Measurements from ENCODE around the gene CDK5R1.

The CDK5R1 gene

GRCh38 chr17:32482568-32483320 is 4.0 kb upstream of the CDK5R1 start:
- no peaks in the 10 kb centered on the region for H3K9me3 ChIP-seq
- in situ Hi-C loops (cut with MboI; ENCODE audit: low sequenced_read_pairs) = loop anchor here (10.0 kb wide), 1 partner anchor 272 kb away; no protein-coding TSS in a partner anchor
- peaks cover 47% of the 10 kb centered on the region for H3K36me3 ChIP-seq (replicated peaks)
- H3K4me1 ChIP-seq = peaks cover 6% of the 10 kb centered on the region
- no peaks in the 10 kb centered on the region for H3K27me3 ChIP-seq (ENCODE audit: low read depth)
- H3K4me3 ChIP-seq = no peak overlapping the region
- no peak for DNase-seq (ENCODE audit: low spot score in 2 of 2)

DNA sequence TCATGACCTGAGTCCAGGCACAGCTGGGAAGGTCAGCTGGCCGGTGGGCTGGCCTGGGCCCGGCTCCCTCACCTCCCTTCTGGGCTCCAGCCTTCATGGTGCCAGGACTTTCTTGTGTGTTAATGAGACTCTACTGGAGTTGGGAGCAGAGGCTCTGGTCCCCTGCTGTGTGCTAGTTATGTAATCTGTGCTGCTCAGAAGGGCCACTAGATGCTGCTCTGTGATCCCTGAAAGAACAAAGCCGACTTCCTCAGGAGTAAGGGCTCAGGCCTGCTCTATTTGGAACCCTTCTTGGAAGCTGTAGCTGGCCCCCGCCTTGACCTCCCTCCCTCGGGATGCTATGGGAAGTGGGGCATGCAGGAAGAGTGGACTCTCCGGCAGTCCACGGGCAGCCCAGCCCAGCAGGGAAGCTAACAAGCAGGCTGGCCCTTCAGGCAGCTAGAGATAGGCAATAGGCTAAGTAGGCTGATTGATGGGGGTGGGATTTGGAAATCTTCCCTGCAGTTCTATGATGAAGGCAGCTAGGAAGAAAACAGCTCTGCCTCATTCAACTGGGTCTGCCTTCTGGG is 3.3 kb upstream of the CDK5R1 start:
- in situ Hi-C loops (cut with MboI; ENCODE audit: low sequenced_read_pairs) = loop anchor here (10.0 kb wide), 1 partner anchor 271 kb away; no protein-coding TSS in a partner anchor
- Histone ChIP-seq H3K9me3 (no peaks in the 10 kb centered on the region), H3K4me1 (peaks cover 8% of the 10 kb centered on the region), H3K36me3 (replicated peaks) (peaks cover 44% of the 10 kb centered on the region), H3K27me3 (ENCODE audit: low read depth) (no peaks in the 10 kb centered on the region), H3K4me3 (no peak overlapping the region)
- peak; percentile 26 to 53 for DNase-seq (ENCODE audit: low spot score in 2 of 2)

DNA sequence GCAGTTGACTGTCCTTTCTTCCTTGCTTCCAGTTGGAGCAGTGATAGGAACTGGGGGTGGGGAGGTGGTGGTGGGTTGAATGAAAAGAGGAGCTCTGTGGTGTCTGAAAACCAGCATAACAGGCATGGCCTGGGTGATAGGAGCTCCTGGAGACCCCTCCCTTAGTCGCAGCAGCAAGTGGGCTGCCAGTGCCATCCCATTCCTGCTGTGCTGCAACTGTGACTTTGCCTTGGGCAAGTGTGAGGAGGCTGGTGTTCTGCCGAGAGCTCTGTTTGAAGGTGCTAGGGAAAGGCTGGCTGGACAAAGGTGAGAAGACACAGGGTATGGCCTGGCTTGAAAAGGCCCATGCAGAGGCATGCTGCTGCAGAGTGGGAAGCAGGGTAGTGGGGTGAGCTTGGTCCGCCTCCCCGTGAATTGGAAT is 2.7 kb upstream of the CDK5R1 start:
- H3K36me3 ChIP-seq (replicated peaks) = peaks cover 44% of the 10 kb centered on the region
- H3K27me3 ChIP-seq (ENCODE audit: low read depth) = no peaks in the 10 kb centered on the region
- no peak overlapping the region for H3K4me3 ChIP-seq
- H3K9me3 ChIP-seq = no peaks in the 10 kb centered on the region
- in situ Hi-C loops (cut with MboI; ENCODE audit: low sequenced_read_pairs) = loop anchor here (10.0 kb wide), 1 partner anchor 271 kb away; no protein-coding TSS in a partner anchor
- DNase-seq (ENCODE audit: low spot score in 2 of 2) = no peak
- peaks cover 8% of the 10 kb centered on the region for H3K4me1 ChIP-seq

GRCh38 chr17:32484628-32485027 is 2.2 kb upstream of the CDK5R1 start:
- Histone ChIP-seq H3K4me1 (peaks cover 8% of the 10 kb centered on the region), H3K36me3 (replicated peaks) (peaks cover 43% of the 10 kb centered on the region), H3K27me3 (ENCODE audit: low read depth) (no peaks in the 10 kb centered on the region), H3K4me3 (no peak overlapping the region), H3K9me3 (no peaks in the 10 kb centered on the region)
- DNase-seq (ENCODE audit: low spot score in 2 of 2) = no peak
- in situ Hi-C loops (cut with MboI; ENCODE audit: low sequenced_read_pairs) = loop anchor here (10.0 kb wide), 1 partner anchor 270 kb away; no protein-coding TSS in a partner anchor

GRCh38 chr17:32485261-32486110 is 1.3 kb upstream of the CDK5R1 start:
- Histone ChIP-seq H3K4me3 (peak overlapping the region; percentile 10; the same call in 1 of the 2 replicates), H3K9me3 (no peaks in the 10 kb centered on the region), H3K27me3 (ENCODE audit: low read depth) (no peaks in the 10 kb centered on the region), H3K4me1 (peaks cover 8% of the 10 kb centered on the region), H3K36me3 (replicated peaks) (peaks cover 34% of the 10 kb centered on the region)
- in situ Hi-C loops (cut with MboI; ENCODE audit: low sequenced_read_pairs) = loop anchor here (10.0 kb wide), 1 partner anchor 269 kb away; no protein-coding TSS in a partner anchor
- DNase-seq (ENCODE audit: low spot score in 2 of 2) = no peak

- H3K9me3 ChIP-seq = no peaks in the 10 kb centered on the region
- H3K36me3 ChIP-seq (replicated peaks) = peaks cover 28% of the 10 kb centered on the region
- H3K4me3 ChIP-seq = peak overlapping the region; percentile 28
- peak; percentile 77 to 80 for DNase-seq (ENCODE audit: low spot score in 2 of 2)
- H3K27me3 ChIP-seq (ENCODE audit: low read depth) = no peaks in the 10 kb centered on the region
- in situ Hi-C loops (cut with MboI; ENCODE audit: low sequenced_read_pairs) = loop anchor here (10.0 kb wide), 1 partner anchor 269 kb away; no protein-coding TSS in a partner anchor
- H3K4me1 ChIP-seq = peaks cover 8% of the 10 kb centered on the region
These were observed 587 bp upstream of the CDK5R1 start for GRCh38 chr17:32486111-32486700.

GRCh38 chr17:32487473-32488176 is 832 bp downstream of the CDK5R1 start:
- Histone ChIP-seq H3K4me1 (peaks cover 8% of the 10 kb centered on the region), H3K4me3 (peak overlapping the region; percentile 47), H3K9me3 (no peaks in the 10 kb centered on the region), H3K27me3 (ENCODE audit: low read depth) (no peaks in the 10 kb centered on the region), H3K36me3 (replicated peaks) (peaks cover 18% of the 10 kb centered on the region)
- peak in 1 of 2 experiments; percentile 40 for DNase-seq (ENCODE audit: low spot score in 2 of 2)
- in situ Hi-C loops (cut with MboI; ENCODE audit: low sequenced_read_pairs) = loop anchor here (10.0 kb wide), 1 partner anchor 267 kb away; no protein-coding TSS in a partner anchor

DNA sequence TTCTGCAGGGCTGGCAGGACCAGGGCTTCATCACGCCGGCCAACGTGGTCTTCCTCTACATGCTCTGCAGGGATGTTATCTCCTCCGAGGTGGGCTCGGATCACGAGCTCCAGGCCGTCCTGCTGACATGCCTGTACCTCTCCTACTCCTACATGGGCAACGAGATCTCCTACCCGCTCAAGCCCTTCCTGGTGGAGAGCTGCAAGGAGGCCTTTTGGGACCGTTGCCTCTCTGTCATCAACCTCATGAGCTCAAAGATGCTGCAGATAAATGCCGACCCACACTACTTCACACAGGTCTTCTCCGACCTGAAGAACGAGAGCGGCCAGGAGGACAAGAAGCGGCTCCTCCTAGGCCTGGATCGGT is 1.4 kb downstream of the CDK5R1 start:
- in situ Hi-C loops (cut with MboI; ENCODE audit: low sequenced_read_pairs) = loop anchor here (10.0 kb wide), 1 partner anchor 267 kb away; no protein-coding TSS in a partner anchor
- DNase-seq (ENCODE audit: low spot score in 2 of 2) = no peak
- no peaks in the 10 kb centered on the region for H3K27me3 ChIP-seq (ENCODE audit: low read depth)
- H3K9me3 ChIP-seq = no peaks in the 10 kb centered on the region
- peaks cover 8% of the 10 kb centered on the region for H3K4me1 ChIP-seq
- H3K4me3 ChIP-seq = peak overlapping the region; percentile 47
- H3K36me3 ChIP-seq (replicated peaks) = peaks cover 15% of the 10 kb centered on the region

DNA sequence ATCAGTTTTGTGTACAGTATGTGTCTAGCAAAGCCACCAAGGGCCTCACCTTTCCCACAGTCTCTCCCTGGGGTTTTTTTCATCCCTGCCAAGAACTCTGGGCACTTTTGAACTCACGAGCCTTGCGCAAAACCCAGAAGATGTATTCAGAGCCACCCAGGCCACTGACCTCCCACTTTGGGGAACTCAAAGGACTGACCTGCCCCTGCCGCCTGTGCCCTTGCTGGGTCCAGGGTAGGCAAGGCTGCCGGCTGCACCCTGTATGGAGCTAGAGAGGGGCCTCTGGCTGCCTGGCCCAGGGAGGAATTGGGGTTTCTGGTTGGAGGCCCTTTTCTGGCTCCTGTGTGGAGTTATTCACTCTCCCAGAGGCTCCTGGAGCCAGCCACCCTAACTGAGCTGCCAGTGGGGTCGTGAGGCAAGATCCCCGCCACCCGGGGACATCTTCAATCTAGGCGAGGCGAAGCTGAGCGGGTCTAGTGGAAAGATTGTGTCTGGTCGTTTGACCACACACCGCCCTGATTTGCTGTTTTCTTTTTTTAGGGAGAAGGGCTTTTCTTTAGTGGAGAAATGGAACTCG is 1.9 kb downstream of the CDK5R1 start:
- Histone ChIP-seq H3K4me1 (peaks cover 8% of the 10 kb centered on the region), H3K36me3 (replicated peaks) (peaks cover 15% of the 10 kb centered on the region), H3K27me3 (ENCODE audit: low read depth) (no peaks in the 10 kb centered on the region), H3K9me3 (no peaks in the 10 kb centered on the region), H3K4me3 (no peak overlapping the region)
- in situ Hi-C loops (cut with MboI; ENCODE audit: low sequenced_read_pairs) = loop anchor here (10.0 kb wide), 1 partner anchor 266 kb away; no protein-coding TSS in a partner anchor
- no peak for DNase-seq (ENCODE audit: low spot score in 2 of 2)

DNA sequence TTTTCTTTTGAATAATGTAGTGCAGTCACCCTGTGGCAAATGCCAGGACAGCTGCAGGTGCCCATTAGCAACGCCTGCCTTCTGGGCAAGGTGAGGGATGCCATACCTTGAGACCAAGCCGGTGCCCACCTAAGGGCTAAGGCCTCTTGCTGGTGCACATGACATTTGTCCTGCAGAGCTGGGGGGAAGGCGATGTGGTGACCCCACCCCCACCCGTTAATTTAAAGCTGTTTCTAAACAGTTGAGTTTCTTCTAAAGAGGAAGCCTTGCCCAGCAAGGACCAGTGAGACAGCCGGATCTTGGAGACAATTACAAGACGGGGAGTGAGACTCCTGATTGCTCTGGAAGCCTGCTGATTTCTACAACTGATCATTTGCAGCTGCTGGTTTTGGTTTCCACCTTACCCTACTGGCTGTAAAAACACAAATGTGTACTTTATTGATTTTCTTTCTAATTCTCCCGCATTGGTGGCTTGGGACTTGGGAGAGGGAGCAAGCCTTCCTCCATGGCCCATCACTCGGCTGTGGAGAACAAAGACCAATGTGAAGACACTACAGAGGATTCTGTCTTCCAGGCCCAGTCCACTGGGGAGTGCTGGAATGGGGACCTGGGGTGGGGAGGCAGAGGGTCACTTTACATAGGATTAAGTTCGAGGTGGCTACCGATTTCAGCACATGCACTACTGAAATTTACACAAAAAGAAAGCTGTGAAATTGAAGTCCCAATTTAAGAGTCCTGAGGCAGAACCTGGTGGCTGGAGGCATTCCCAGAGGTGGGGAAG is 2.7 kb downstream of the CDK5R1 start:
- no peaks in the 10 kb centered on the region for H3K27me3 ChIP-seq (ENCODE audit: low read depth)
- H3K36me3 ChIP-seq (replicated peaks) = peaks cover 15% of the 10 kb centered on the region
- H3K4me3 ChIP-seq = no peak overlapping the region
- no peak for DNase-seq (ENCODE audit: low spot score in 2 of 2)
- in situ Hi-C loops (cut with MboI; ENCODE audit: low sequenced_read_pairs) = loop anchor here (10.0 kb wide), 1 partner anchor 265 kb away; no protein-coding TSS in a partner anchor
- peaks cover 8% of the 10 kb centered on the region for H3K4me1 ChIP-seq
- H3K9me3 ChIP-seq = no peaks in the 10 kb centered on the region

- H3K4me1 ChIP-seq = peaks cover 8% of the 10 kb centered on the region
- no peaks in the 10 kb centered on the region for H3K27me3 ChIP-seq (ENCODE audit: low read depth)
- in situ Hi-C loops (cut with MboI; ENCODE audit: low sequenced_read_pairs) = no loop called here
- no peaks in the 10 kb centered on the region for H3K9me3 ChIP-seq
- no peak for DNase-seq (ENCODE audit: low spot score in 2 of 2)
- H3K4me3 ChIP-seq = no peak overlapping the region
- peaks cover 15% of the 10 kb centered on the region for H3K36me3 ChIP-seq (replicated peaks)
These were observed 3.3 kb downstream of the CDK5R1 start for GRCh38 chr17:32490101-32490482.
